OCI-LY1 (cell line): Measurements from ENCODE around the gene GNG13.

Experiments
- H2AFZ ChIP-seq: fragments of 200-600 bp; sonication (generic), shearing (Covaris generic); 2 replicates; pipeline ENCODE4 v1.6.0; 2014; ENCODE audit warnings: antibody characterized with exemption, mild to moderate bottlenecking, low read length
- H3F3A ChIP-seq: fragments of 200-600 bp; sonication (generic), shearing (Covaris generic); 2 replicates; pipeline ENCODE4 v1.6.0; 2014; ENCODE audit warnings: mild to moderate bottlenecking, antibody characterized with exemption, low read length, moderate library complexity; ENCODE audit not compliant: insufficient read depth
- H3K27ac ChIP-seq: fragments of 200-600 bp; sonication (generic); 2 replicates; pipeline ENCODE4 v1.5.1; 2014; ENCODE audit warnings: low read length, mixed run types, mild to moderate bottlenecking, low read depth; ENCODE audit not compliant: poor library complexity, severe bottlenecking
- H3K27me3 ChIP-seq: fragments of 200-600 bp; sonication (generic); 2 replicates; pipeline ENCODE4 v1.6.0; 2014; ENCODE audit warnings: antibody characterized with exemption, mild to moderate bottlenecking, low read length, moderate library complexity; ENCODE audit not compliant: insufficient read depth
- H3K36me3 ChIP-seq: fragments of 200-600 bp; sonication (generic); 2 replicates; pipeline ENCODE4 v1.6.1; 2014; ENCODE audit warnings: mild to moderate bottlenecking, antibody characterized with exemption, low read length, moderate library complexity, mixed read lengths; ENCODE audit not compliant: insufficient read depth
- H3K4me1 ChIP-seq: fragments of 200-600 bp; sonication (generic); 2 replicates; pipeline ENCODE4 v1.5.1; 2014; ENCODE audit warnings: mild to moderate bottlenecking, low read length, moderate library complexity; ENCODE audit not compliant: insufficient read depth, severe bottlenecking
- H3K4me2 ChIP-seq: fragments of 200-600 bp; sonication (generic), shearing (Covaris generic); 2 replicates; pipeline ENCODE4 v1.6.1; 2014; ENCODE audit warnings: low read length
- H3K4me3 ChIP-seq: fragments of 200-600 bp; sonication (generic); 2 replicates; pipeline ENCODE4 v1.5.1; 2014; ENCODE audit warnings: low read length, low read depth, mild to moderate bottlenecking, mixed read lengths; ENCODE audit not compliant: poor library complexity, severe bottlenecking
- H3K79me2 ChIP-seq: fragments of 200-600 bp; shearing (Covaris generic); 2 replicates; pipeline ENCODE4 v1.6.1; 2016; ENCODE audit warnings: mixed run types, low read length, mixed read lengths; ENCODE audit not compliant: insufficient read depth
- H3K9ac ChIP-seq: fragments of 200-600 bp; sonication (generic), shearing (Covaris generic); 2 replicates; pipeline ENCODE4 v1.6.1; 2014; ENCODE audit warnings: mild to moderate bottlenecking, low read length, mixed read lengths
- H3K9me2 ChIP-seq: fragments of 200-600 bp; sonication (generic), shearing (Covaris generic); 2 replicates; pipeline ENCODE4 v1.6.1; 2014; ENCODE audit warnings: low read depth, mild to moderate bottlenecking, low read length, mixed read lengths
- H3K9me3 ChIP-seq: fragments of 200-600 bp; shearing (Covaris generic); 2 replicates; pipeline ENCODE4 v1.6.1; 2014; ENCODE audit warnings: low read length, mixed read lengths
- H4K20me1 ChIP-seq: fragments of 200-600 bp; sonication (generic), shearing (Covaris generic); 2 replicates; pipeline ENCODE4 v1.6.0; 2016; ENCODE audit warnings: mild to moderate bottlenecking, low read length; ENCODE audit not compliant: insufficient read depth
- CTCF ChIP-seq: fragments of 200-600 bp; sonication (generic), shearing (Covaris generic); IDR thresholded peaks from 2 replicates; pipeline ENCODE4 v1.5.1; 2017; ENCODE audit warnings: mild to moderate bottlenecking, antibody characterized with exemption, low read length, moderate library complexity, mixed read lengths
- EZH2 ChIP-seq: fragments of 200-600 bp; sonication (generic), shearing (Covaris generic); IDR thresholded peaks from 2 replicates; pipeline ENCODE4 v1.8.0; 2017; ENCODE audit warnings: borderline replicate concordance, mixed run types, mild to moderate bottlenecking, antibody characterized with exemption, low read length, moderate library complexity, mixed read lengths

The GNG13 gene

DNA sequence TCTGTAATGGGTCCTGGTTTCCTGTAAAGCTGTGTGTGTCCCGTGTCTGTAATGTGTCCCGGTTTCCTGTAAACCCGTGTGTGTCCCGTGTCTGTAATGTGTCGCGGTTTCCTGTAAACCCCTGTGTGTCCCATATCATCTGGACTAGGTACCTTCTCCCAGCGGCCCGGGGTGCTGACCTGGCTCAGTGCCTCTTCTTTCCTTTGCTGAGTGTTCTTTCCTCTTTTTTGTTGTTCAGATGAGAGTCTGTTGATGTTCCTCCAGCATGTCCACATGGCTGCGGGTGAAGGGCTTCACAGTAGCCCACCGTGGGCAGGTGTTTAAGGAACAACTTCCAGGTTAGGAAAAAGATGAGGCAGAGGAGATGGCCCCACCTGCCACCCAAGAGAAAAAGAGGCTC, 46.6 kb upstream of the GNG13 start:
- H3K36me3 ChIP-seq = no peaks in the 10 kb centered on the region
- no peaks in the 10 kb centered on the region for H3K4me1 ChIP-seq
- no peaks in the 10 kb centered on the region for H3F3A ChIP-seq
- TF ChIP-seq CTCF (no peak), EZH2 (no peak)
- no peaks in the 10 kb centered on the region for H3K9me2 ChIP-seq
- H3K79me2 ChIP-seq = no peaks in the 10 kb centered on the region
- no peak overlapping the region for H3K4me2 ChIP-seq
- no peaks in the 10 kb centered on the region for H4K20me1 ChIP-seq
- H2AFZ ChIP-seq = no peak overlapping the region
- H3K27me3 ChIP-seq = no peaks in the 10 kb centered on the region
- no peak overlapping the region for H3K9ac ChIP-seq
- H3K9me3 ChIP-seq = 0 out of 2 replicates have a peak, but pooled peaks cover 4% of the 10 kb centered on the region
- H3K4me3 ChIP-seq = no peak overlapping the region
- H3K27ac ChIP-seq = no peak overlapping the region

- H3K36me3 ChIP-seq = no peaks in the 10 kb centered on the region
- no peak overlapping the region for H2AFZ ChIP-seq
- H3K4me2 ChIP-seq = no peak overlapping the region
- TF ChIP-seq CTCF (no peak), EZH2 (no peak)
- H3K9ac ChIP-seq = no peak overlapping the region
- no peaks in the 10 kb centered on the region for H4K20me1 ChIP-seq
- no peaks in the 10 kb centered on the region for H3K79me2 ChIP-seq
- no peaks in the 10 kb centered on the region for H3K27me3 ChIP-seq
- no peaks in the 10 kb centered on the region for H3F3A ChIP-seq
- no peak overlapping the region for H3K27ac ChIP-seq
- H3K4me3 ChIP-seq = no peak overlapping the region
- H3K4me1 ChIP-seq = no peaks in the 10 kb centered on the region
- H3K9me2 ChIP-seq = no peaks in the 10 kb centered on the region
- 0 out of 2 replicates have a peak, but pooled peaks cover 3% of the 10 kb centered on the region for H3K9me3 ChIP-seq
Measured at GRCh38 chr16:845351-845745, 44.8 kb upstream of the GNG13 start.

GRCh38 chr16:844638-845350, 44.3 kb upstream of the GNG13 start:
- TF ChIP-seq CTCF (no peak), EZH2 (no peak)
- H2AFZ ChIP-seq = no peak overlapping the region
- H3K4me3 ChIP-seq = no peak overlapping the region
- no peaks in the 10 kb centered on the region for H3K36me3 ChIP-seq
- H3K9me3 ChIP-seq = no peaks in the 10 kb centered on the region
- no peak overlapping the region for H3K4me2 ChIP-seq
- no peaks in the 10 kb centered on the region for H3F3A ChIP-seq
- H3K27me3 ChIP-seq = no peaks in the 10 kb centered on the region
- no peak overlapping the region for H3K9ac ChIP-seq
- no peaks in the 10 kb centered on the region for H3K9me2 ChIP-seq
- H3K4me1 ChIP-seq = no peaks in the 10 kb centered on the region
- no peaks in the 10 kb centered on the region for H4K20me1 ChIP-seq
- H3K79me2 ChIP-seq = no peaks in the 10 kb centered on the region
- H3K27ac ChIP-seq = no peak overlapping the region
